HepG2 (cell line): ENCODE results near the gene SMARCB1. TPM values are rescaled to one million over a fixed set of nuclear protein-coding genes. Genes with fewer than 3 reads are reported as not detected.

Experiments
- CREM ChIP-seq, 2 experiments: sonication (generic) in 1 of 2; formaldehyde crosslinking in 1 of 2; IDR thresholded peaks; 2 replicates each; pipeline versions ENCODE4 v1.4.0 to v1.6.1; 2016 to 2020; ENCODE audit warnings: antibody characterized with exemption in 1 of 2, mild to moderate bottlenecking in 1 of 2, missing genetic modification reagents in 1 of 2
- FOXO4 ChIP-seq: sonication (generic); formaldehyde crosslinking; conservative IDR thresholded peaks from 2 replicates; pipeline ENCODE4 v1.8.1; 2023; ENCODE audit warnings: missing genetic modification reagents
- FUBP1 ChIP-seq: sonication (generic); formaldehyde crosslinking; IDR thresholded peaks from 2 replicates; pipeline ENCODE4 v1.5.1; 2020; ENCODE audit warnings: missing genetic modification reagents, mild to moderate bottlenecking, borderline replicate concordance
- GZF1 ChIP-seq: sonication (generic); formaldehyde crosslinking; IDR thresholded peaks from 2 replicates; pipeline ENCODE4 v1.5.1; 2020; ENCODE audit warnings: mild to moderate bottlenecking, missing genetic modification reagents
- IKZF5 ChIP-seq: IDR thresholded peaks from 2 replicates; pipeline ENCODE4 v1.6.1; 2018; ENCODE audit warnings: missing genetic modification reagents, mild to moderate bottlenecking, missing compliant biosample characterization
- KAT8 ChIP-seq: IDR thresholded peaks from 2 replicates; pipeline ENCODE4 v1.6.1; 2016; ENCODE audit warnings: missing genetic modification reagents, missing compliant biosample characterization
- PPARG ChIP-seq: conservative IDR thresholded peaks from 2 replicates; pipeline ENCODE4 v1.6.1; 2016; ENCODE audit warnings: missing biosample characterization, missing genetic modification reagents
- TCF7 ChIP-seq: sonication (generic); IDR thresholded peaks from 2 replicates; pipeline ENCODE4 v1.6.1; 2016; ENCODE audit warnings: antibody characterized with exemption, low read depth
- ZFP90 ChIP-seq: sonication (generic); formaldehyde crosslinking; IDR thresholded peaks from 2 replicates; pipeline ENCODE4 v1.8.0; 2022; ENCODE audit warnings: missing genetic modification reagents, mild to moderate bottlenecking, inconsistent platforms, borderline replicate concordance
- ZKSCAN8 ChIP-seq: IDR thresholded peaks from 2 replicates; pipeline ENCODE4 v1.6.1; 2016; ENCODE audit warnings: borderline replicate concordance, missing genetic modification reagents, missing compliant biosample characterization
- ZNF251 ChIP-seq: sonication (generic); formaldehyde crosslinking; IDR thresholded peaks from 2 replicates; pipeline ENCODE4 v1.9.0; 2021; ENCODE audit warnings: mild to moderate bottlenecking, missing genetic modification reagents
- ZNF790 ChIP-seq: sonication (generic); formaldehyde crosslinking; IDR thresholded peaks from 2 replicates; pipeline ENCODE4 v1.8.0; 2022; ENCODE audit warnings: missing genetic modification reagents, mild to moderate bottlenecking, borderline replicate concordance
- polyA plus RNA-seq, 8 experiments: library from polyadenylated mRNA; depleted of rRNA in 3 of 8; stranded (reverse) in 7 of 8; unstranded in 1 of 8; fragments of >200 nt; fragmentation: Illumina TruSeq in 4 of 8; extraction: Trizol in 4 of 8; gene quantifications; 2 replicates each; pipeline versions ENCODE4 v1.2.1 to v1.2.3, GENCODE V29; 2011 to 2016; ENCODE audit warnings: low read depth in 4 of 8, missing spikeins in 1 of 8, mixed read lengths in 1 of 8; ENCODE audit not compliant: insufficient read depth in 1 of 8
- total RNA-seq, 5 experiments: library from RNA; depleted of rRNA; stranded (reverse); fragments of >200 nt; fragmentation: Illumina TruSeq; extraction: Trizol; gene quantifications; 2 replicates each; pipeline ENCODE4 v1.2.3, GENCODE V29; 2016; ENCODE audit warnings: low read depth in 1 of 5
- TF ChIP-seq, protein P1 (sequence below): sonication (generic); formaldehyde crosslinking; IDR thresholded peaks from 2 replicates; pipeline ENCODE4 v1.4.0; 2020; ENCODE audit warnings: missing genetic modification reagents, borderline replicate concordance
- TF ChIP-seq, protein P2 (sequence below): IDR thresholded peaks from 2 replicates; pipeline ENCODE4 v1.6.1; 2012; ENCODE audit warnings: low read depth, low read length, improper control_type of control experiment
- TF ChIP-seq, protein P3 (sequence below): IDR thresholded peaks from 2 replicates; pipeline ENCODE4 v1.6.1; 2016; ENCODE audit warnings: low read depth, borderline replicate concordance
- TF ChIP-seq, protein P4 (sequence below): sonication (generic); formaldehyde crosslinking; IDR thresholded peaks from 2 replicates; pipeline ENCODE4; 2020; ENCODE audit warnings: missing genetic modification reagents, mild to moderate bottlenecking, borderline replicate concordance

The SMARCB1 gene
- total and polyA plus RNA-seq, 2 of the 13 experiments (the other 11 are each of a cell fraction or from before 2014, with no cell fraction given): 74.0 to 166 TPM

DNA sequence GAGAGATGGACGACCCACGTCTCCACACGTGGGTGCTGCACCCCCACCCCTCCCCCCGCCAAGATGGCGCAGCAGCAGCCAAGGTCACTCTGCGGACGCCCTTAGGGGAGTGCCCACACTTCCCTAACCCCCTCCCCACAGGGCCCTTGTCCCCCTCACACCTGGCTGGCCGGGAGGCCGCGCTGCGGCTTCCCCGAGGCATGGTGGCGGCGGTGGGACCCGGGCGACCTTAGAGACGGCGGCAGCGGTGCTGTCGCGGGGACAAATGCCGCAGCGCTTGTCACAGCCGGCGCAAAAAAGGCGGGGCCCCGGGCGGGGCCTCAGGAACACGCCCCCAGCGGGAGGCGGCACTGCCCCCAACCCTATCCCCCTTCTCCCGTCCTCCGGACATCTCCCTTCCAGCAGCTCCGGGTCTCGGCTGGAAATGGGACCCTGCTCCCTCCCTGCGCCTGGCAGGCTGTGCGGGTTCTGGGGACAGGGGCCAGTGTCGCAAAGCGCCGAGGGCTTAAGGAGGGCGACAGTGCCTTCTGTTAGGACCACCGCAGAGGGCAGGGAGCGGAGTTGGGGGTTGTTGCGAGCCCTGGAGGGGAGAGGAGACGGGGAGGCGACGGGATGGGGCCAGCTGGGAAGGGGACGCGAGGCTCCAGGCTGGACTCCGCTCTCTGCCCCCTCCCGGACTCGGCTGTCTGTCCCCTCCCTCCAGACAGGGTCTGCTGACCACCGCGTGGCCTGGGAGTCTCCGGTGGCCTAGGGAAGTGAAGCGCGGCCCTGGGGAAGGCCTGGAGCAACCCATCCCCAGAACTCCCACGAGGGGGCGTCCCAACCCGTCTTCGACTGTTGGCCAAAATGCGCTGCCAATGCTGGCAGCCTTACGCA is 18.9 kb upstream of the SMARCB1 start, which contains the start of gene CHCHD10 (continued):
- TF ChIP-seq, protein P1, sequence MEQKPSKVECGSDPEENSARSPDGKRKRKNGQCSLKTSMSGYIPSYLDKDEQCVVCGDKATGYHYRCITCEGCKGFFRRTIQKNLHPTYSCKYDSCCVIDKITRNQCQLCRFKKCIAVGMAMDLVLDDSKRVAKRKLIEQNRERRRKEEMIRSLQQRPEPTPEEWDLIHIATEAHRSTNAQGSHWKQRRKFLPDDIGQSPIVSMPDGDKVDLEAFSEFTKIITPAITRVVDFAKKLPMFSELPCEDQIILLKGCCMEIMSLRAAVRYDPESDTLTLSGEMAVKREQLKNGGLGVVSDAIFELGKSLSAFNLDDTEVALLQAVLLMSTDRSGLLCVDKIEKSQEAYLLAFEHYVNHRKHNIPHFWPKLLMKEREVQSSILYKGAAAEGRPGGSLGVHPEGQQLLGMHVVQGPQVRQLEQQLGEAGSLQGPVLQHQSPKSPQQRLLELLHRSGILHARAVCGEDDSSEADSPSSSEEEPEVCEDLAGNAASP (CRISPR knock-in tag): peak; percentile 11; the same call in 1 of the 2 replicates
- TF ChIP-seq CREM (IDR thresholded peaks at IDR 0.05) (no peak), CREM (CRISPR knock-in tag; IDR thresholded peaks at IDR 0.05) (no peak), ZNF790 (CRISPR knock-in tag) (no peak), FOXO4 (CRISPR knock-in tag) (no peak), ZKSCAN8 (CRISPR knock-in tag) (no peak), KAT8 (CRISPR knock-in tag) (0 out of 2 replicates have a peak, but pooled peaks have one; percentile 18), FUBP1 (CRISPR knock-in tag) (no peak), ZNF251 (CRISPR knock-in tag) (no peak), PPARG (CRISPR knock-in tag) (0 out of 2 replicates have a peak, but pooled peaks have one; percentile 23), TCF7 (no peak), IKZF5 (CRISPR knock-in tag) (no peak; the same call in 1 of the 2 replicates), ZFP90 (no peak), GZF1 (CRISPR knock-in tag) (peak; percentile 73; the same call in 1 of the 2 replicates)
- TF ChIP-seq, protein P2, sequence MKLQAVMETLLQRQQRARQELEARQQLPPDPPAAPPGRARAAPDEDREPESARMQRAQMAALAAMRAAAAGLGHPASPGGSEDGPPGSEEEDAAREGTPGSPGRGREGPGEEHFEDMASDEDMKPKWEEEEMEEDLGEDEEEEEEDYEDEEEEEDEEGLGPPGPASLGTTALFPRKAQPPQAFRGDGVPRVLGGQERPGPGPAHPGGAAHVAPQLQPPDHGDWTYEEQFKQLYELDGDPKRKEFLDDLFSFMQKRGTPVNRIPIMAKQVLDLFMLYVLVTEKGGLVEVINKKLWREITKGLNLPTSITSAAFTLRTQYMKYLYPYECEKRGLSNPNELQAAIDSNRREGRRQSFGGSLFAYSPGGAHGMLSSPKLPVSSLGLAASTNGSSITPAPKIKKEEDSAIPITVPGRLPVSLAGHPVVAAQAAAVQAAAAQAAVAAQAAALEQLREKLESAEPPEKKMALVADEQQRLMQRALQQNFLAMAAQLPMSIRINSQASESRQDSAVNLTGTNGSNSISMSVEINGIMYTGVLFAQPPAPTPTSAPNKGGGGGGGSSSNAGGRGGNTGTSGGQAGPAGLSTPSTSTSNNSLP: no peak
- TF ChIP-seq, protein P3, sequence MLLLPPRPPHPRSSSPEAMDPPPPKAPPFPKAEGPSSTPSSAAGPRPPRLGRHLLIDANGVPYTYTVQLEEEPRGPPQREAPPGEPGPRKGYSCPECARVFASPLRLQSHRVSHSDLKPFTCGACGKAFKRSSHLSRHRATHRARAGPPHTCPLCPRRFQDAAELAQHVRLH (CRISPR knock-in tag): peak; percentile 65; the same call in 1 of the 2 replicates
- TF ChIP-seq, protein P4, sequence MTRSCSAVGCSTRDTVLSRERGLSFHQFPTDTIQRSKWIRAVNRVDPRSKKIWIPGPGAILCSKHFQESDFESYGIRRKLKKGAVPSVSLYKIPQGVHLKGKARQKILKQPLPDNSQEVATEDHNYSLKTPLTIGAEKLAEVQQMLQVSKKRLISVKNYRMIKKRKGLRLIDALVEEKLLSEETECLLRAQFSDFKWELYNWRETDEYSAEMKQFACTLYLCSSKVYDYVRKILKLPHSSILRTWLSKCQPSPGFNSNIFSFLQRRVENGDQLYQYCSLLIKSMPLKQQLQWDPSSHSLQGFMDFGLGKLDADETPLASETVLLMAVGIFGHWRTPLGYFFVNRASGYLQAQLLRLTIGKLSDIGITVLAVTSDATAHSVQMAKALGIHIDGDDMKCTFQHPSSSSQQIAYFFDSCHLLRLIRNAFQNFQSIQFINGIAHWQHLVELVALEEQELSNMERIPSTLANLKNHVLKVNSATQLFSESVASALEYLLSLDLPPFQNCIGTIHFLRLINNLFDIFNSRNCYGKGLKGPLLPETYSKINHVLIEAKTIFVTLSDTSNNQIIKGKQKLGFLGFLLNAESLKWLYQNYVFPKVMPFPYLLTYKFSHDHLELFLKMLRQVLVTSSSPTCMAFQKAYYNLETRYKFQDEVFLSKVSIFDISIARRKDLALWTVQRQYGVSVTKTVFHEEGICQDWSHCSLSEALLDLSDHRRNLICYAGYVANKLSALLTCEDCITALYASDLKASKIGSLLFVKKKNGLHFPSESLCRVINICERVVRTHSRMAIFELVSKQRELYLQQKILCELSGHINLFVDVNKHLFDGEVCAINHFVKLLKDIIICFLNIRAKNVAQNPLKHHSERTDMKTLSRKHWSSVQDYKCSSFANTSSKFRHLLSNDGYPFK (CRISPR knock-in tag): peak; percentile 46; the same call in 1 of the 2 replicates
